Colon (tissue), 2 donors: ENCODE data around the gene WDR88.
"Not testable (repeated sequence)": the region's sequence is repeated elsewhere in the genome, so short reads cannot be mapped to it uniquely, and the experiment has no call there.

ENCODE experiments used
- FAIRE-seq: peaks from 2 replicates; lab custom pipeline; 2012; peaks lifted over from hg19 to GRCh38; lab: Jason Lieb, UNC
- donor health status: control.
- donor health status: control.

The WDR88 gene

GRCh38 chr19:33171916-33172359 is 40.0 kb downstream of the WDR88 start:
- FAIRE-seq: no peak

- FAIRE-seq: no peak
Measured at GRCh38 chr19:33174186-33174585, 42.3 kb downstream of the WDR88 start.

- no peak for FAIRE-seq
Measured at GRCh38 chr19:33175156-33175782, 43.4 kb downstream of the WDR88 start.

GRCh38 chr19:33175886-33176669 is 44.2 kb downstream of the WDR88 start:
- FAIRE-seq: no peak

GRCh38 chr19:33176670-33177416 is 44.9 kb downstream of the WDR88 start:
- FAIRE-seq: no peak

- FAIRE-seq: no peak
Measured at GRCh38 chr19:33177417-33177979, 45.6 kb downstream of the WDR88 start.

- no peak for FAIRE-seq
Measured at GRCh38 chr19:33186431-33187182, 54.7 kb downstream of the WDR88 start.

GRCh38 chr19:33187183-33187540 is 55.2 kb downstream of the WDR88 start:
- no peak for FAIRE-seq

GRCh38 chr19:33189453-33189852 is 57.5 kb downstream of the WDR88 start:
- no peak for FAIRE-seq

GRCh38 chr19:33191092-33191491 is 59.2 kb downstream of the WDR88 start:
- not testable (repeated sequence) for FAIRE-seq

- FAIRE-seq: no peak
Measured at GRCh38 chr19:33191501-33191900, 59.6 kb downstream of the WDR88 start.

GRCh38 chr19:33192010-33192409 is 60.1 kb downstream of the WDR88 start:
- no peak for FAIRE-seq

- no peak for FAIRE-seq
Measured at GRCh38 chr19:33193269-33193864, 61.5 kb downstream of the WDR88 start.

- FAIRE-seq: no peak
Measured at GRCh38 chr19:33193865-33194362, 62.0 kb downstream of the WDR88 start, which contains the start of gene LRP3. Gene LRP3, plus strand, starts transcription at chr19:33194330. Its CDS starts 456 bp downstream, at chr19:33194786.

- FAIRE-seq: no peak
Measured at GRCh38 chr19:33194532-33194885, 62.6 kb downstream of the WDR88 start.

GRCh38 chr19:33194886-33195644 is 63.2 kb downstream of the WDR88 start:
- FAIRE-seq: no peak

GRCh38 chr19:33195645-33196347 is 63.9 kb downstream of the WDR88 start:
- FAIRE-seq: no peak

GRCh38 chr19:33196446-33197193 is 64.7 kb downstream of the WDR88 start:
- no peak for FAIRE-seq

GRCh38 chr19:33197591-33198000 is 65.7 kb downstream of the WDR88 start:
- no peak for FAIRE-seq
